C4-2B (cell line): ENCODE measurements around the gene LDAF1.
"Not testable (repeated sequence)": the region's sequence is repeated elsewhere in the genome, so short reads cannot be mapped to it uniquely, and the experiment has no call there.

Source experiments
- H3K27ac ChIP-seq: fragments of 450-650 bp; 2 replicates; pipeline ENCODE4 v1.5.1; 2017
- ZFX ChIP-seq: fragments of 450-650 bp; IDR thresholded peaks from 2 replicates; pipeline ENCODE4 v1.6.1; 2017
- TF ChIP-seq, protein P1 (sequence below): fragments of 450-650 bp; conservative IDR thresholded peaks from 2 replicates; pipeline ENCODE4 v1.5.1; 2017; ENCODE audit warnings: mild to moderate bottlenecking

LDAF1 gene

DNA sequence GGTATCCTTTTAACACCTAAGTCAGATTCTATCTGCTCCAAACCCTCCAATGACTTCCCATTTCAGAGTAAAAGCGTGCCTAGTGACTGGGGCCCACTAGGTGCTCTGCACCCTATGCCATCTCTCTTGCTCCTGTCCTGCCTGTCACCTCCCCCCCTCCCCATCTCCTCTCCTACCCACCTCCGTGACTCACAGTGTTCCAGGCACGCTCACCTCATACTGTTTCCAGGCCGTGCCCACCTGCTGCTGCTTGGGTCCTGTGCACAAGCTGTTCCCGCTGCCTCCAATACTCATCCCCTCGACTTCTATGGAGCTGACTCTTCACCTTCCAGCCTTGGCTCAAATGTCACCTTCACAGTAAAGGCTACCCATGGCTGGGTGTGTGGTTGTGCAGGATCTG lies 29.5 kb upstream of the LDAF1 start:
- TF ChIP-seq ZFX = no peak
- TF ChIP-seq, protein P1, sequence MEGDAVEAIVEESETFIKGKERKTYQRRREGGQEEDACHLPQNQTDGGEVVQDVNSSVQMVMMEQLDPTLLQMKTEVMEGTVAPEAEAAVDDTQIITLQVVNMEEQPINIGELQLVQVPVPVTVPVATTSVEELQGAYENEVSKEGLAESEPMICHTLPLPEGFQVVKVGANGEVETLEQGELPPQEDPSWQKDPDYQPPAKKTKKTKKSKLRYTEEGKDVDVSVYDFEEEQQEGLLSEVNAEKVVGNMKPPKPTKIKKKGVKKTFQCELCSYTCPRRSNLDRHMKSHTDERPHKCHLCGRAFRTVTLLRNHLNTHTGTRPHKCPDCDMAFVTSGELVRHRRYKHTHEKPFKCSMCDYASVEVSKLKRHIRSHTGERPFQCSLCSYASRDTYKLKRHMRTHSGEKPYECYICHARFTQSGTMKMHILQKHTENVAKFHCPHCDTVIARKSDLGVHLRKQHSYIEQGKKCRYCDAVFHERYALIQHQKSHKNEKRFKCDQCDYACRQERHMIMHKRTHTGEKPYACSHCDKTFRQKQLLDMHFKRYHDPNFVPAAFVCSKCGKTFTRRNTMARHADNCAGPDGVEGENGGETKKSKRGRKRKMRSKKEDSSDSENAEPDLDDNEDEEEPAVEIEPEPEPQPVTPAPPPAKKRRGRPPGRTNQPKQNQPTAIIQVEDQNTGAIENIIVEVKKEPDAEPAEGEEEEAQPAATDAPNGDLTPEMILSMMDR = no peak
- no peak overlapping the region for H3K27ac ChIP-seq

DNA sequence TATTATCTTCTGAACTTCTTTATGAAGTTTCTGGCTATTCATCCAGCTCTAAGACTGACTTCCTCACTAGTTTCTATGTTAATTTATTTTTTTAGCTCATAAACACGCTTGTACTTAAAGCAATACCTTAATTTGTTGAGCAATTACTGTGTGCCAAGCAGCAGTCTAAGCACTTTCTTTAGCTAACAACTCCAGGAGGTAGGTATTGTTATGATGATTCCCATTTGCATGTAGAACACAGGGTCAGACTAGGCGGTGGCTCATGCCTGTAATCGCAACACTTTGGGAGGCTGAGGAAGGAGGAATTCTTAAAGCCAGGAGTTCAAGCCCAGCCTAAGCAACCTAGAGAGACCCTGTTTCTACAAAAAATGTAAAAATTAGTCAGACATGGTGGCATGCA lies 27.7 kb upstream of the LDAF1 start:
- TF ChIP-seq ZFX = no peak
- TF ChIP-seq, protein P1 = no peak

DNA sequence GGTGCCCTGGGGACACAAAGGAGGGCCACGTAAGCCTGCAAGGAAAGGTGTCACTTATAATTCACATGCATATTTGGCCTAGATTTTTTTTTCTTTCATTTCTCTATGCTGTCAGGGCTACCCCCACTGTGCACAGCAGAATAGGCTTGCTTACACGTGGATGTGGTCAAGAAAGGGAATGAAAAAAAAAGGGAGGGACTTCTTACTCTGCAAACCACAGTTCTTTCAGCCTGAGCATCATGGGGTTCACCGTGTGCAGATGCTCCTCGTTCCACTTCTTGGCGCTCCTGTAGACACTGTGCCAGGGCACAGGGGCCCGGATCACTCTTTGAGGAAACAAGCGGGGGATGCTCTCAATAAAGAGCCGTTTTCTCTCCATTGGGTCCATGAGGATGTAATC lies 24.4 kb upstream of the LDAF1 start:
- TF ChIP-seq, protein P1 = no peak
- TF ChIP-seq ZFX = no peak
- H3K27ac ChIP-seq = no peak overlapping the region

More for the DNA sequence above, 27.7 kb upstream of the LDAF1 start:
- no peak overlapping the region for H3K27ac ChIP-seq

DNA sequence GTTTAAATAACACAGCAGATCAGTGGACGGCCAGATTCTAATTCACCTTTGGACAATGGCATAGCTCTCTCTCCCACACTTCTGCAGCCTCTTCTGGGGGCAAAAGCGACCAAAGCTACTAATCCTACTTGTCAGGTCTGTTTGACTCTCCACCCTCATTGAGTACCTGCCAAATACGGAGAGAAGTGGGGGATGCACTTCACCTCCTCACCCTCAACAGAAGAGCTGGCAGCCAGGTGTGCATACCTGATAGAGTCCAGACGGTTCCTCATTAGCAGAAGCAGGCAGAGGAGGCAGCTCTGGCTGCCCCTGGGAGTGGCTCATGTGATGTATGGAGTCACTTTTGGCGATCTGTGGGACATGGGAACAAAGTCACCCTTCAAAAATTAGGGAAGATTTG lies 12.7 kb upstream of the LDAF1 start:
- no peak overlapping the region for H3K27ac ChIP-seq
- TF ChIP-seq, protein P1 = no peak
- TF ChIP-seq ZFX = no peak

DNA sequence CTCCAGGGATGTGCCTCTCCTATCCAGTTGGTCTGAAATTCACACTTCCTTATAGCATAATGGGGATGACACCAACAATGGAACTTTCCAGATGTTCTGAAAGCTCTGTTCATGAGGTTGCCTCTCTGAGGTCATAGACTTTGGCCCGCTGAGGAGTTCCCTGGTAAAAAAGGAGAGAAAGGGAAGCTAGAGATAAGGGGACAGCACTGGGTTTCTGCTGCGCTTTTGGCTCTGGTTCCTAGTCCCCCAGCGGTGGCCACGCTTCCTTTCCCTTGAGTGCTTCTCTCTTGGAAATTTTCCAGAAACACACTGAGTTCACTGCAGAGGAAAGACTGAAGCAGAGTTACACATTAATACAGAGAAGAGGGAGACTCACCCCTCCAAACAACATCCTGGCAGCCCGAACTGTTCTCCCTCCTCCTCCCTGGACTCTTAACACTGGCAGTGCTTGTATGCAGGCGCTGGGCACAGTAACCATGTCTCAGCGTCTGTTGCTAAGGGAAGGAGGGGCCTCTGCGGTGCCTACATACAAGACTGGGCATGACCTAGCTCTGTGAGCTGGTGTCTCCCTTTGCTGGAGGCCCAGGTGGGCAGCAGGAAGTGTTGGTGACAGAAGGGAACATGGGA lies 8.0 kb upstream of the LDAF1 start, which contains the start of gene DNAH3:
Gene DNAH3 (minus strand): TSS at position 472 of the 627 bp plus-strand sequence. CDS start 527 bp downstream, outside the sequence.
- TF ChIP-seq, protein P1 = no peak
- TF ChIP-seq ZFX = no peak
- H3K27ac ChIP-seq = no peak within 1 kb of the TSS

DNA sequence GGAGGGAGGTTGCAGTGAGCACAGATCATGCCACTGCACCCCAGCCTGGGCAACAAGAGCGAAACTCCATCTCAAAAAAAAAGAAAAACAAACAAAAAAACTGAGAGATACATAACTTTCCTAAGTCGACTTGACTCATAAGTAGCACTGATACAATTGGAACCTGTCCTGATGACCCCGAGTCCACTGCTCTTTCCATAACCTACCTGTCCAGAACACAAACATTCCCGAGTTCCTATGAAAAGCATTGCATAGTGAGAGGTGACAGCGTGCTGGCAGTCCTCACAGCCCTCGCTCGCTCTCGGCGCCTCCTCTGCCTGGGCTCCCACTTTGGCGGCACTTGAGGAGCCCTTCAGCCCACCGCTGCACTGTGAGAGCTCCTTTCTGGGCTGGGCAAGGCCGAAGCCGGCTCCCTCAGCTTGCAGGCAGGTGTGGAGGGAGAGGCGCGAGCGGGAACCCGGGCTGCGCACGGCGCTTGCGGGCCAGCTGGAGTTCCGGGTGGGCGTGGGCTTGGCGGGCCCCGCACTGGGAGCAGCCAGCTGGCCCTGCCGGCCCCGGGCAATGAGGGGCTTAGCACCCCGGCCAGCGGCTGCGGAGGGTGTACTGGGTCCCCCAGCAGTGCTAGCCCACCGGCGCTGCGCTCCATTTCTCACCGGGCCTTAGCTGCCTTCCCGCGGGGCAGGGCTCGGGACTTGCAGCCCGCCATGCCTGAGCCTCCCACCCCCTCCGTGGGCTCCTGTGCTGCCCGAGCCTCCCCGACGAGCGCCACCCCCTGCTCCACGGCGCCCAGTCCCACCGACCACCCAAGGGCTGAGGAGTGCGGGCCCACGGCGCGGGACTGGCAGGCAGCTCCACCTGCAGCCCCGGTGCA lies 6.1 kb upstream of the LDAF1 start:
- not testable (repeated sequence) for H3K27ac ChIP-seq

DNA sequence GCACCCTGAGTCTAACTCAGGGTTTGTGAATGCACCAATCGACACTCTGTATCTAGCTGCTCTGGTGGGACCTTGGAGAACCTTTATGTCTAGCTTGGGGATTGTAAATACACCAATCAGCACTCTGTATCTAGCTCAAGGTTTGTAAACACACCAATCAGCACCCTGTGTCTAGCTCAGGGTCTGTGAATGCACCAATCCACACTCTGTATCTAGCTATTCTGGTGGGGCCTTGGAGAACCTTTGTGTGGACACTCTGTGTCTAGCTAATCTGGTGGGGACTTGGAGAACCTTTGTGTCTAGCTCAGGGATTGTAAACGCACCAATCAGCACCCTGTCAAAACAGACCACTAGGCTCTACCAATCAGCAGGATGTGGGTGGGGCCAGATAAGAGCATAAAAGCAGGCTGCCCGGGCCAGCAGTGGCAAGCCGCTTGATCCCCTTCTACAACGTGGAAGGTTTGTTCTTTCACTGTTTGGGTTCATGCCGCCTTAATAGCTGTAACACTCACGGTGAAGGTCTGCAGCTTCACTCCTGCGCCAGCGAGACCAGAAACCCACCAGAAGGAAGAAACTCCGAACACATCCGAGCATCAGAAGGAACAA lies 5.2 kb upstream of the LDAF1 start:
- not testable (repeated sequence) for H3K27ac ChIP-seq

DNA sequence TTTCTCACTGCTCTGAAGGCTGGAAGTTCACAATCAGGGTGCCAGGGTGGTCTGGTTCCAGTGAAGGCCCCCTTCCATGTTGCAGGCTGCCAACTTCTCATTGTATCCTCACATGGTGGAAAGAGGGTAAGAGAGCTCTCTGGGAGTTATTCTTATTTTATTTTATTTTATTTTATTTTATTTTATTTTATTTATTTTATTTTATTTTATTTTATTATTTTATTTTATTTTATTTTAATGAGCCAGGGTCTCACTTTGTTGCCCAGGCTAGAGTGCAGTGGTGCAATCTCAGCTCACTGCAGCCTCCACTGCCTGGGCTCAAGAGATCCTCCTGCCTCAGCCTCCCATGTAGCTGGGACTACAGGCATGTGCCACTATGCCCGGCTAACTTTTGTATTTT lies 2.5 kb upstream of the LDAF1 start:
- not testable (repeated sequence) for H3K27ac ChIP-seq
